Right lobe of liver (tissue), 4 donors: ENCODE measurements around the gene GABRG3.

Experiments used
- POLR2A ChIP-seq: fragments of 450-650 bp; IDR thresholded peaks from one replicate; pipeline ENCODE4 v1.6.1; 2017; ENCODE audit warnings: antibody characterized with exemption, mild to moderate bottlenecking
- TF ChIP-seq, protein P1 (sequence below), 4 donors: fragments of 200-600 bp in 3 of 4; fragments of 450-650 bp in 1 of 4; IDR thresholded peaks; one replicate each; pipeline versions ENCODE4 v1.5.1 to v1.8.0; 2016 to 2022; ENCODE audit warnings: antibody characterized with exemption in 4 of 4, mild to moderate bottlenecking in 2 of 4
- donor health status: DM: no; HTN: no; CAD: no.
- donor health status: DM: no; HTN: no; CAD: no.
- donor health status: DM: no; HTN: yes; CAD: no.

DNA sequence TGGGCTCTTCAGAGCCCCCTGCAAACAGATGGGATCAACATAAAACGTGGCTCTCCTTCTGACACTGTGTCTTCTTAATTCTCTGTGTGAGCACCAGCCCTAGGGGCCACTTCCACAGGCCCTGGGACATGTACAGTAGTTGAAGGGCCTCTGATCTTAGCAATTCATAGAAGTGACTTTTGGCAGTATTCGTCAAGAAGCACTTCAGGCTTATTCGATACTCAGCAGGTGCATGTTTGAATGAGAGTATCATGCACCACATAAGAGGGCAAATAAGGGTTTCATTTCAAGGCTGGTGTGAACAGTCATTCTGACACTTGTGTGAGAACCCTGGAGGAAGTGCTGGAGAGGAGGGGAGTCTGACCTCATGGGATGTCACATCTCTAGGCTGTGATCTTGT lies 113.9 kb downstream of the GABRG3 start:
- TF ChIP-seq, protein P1, sequence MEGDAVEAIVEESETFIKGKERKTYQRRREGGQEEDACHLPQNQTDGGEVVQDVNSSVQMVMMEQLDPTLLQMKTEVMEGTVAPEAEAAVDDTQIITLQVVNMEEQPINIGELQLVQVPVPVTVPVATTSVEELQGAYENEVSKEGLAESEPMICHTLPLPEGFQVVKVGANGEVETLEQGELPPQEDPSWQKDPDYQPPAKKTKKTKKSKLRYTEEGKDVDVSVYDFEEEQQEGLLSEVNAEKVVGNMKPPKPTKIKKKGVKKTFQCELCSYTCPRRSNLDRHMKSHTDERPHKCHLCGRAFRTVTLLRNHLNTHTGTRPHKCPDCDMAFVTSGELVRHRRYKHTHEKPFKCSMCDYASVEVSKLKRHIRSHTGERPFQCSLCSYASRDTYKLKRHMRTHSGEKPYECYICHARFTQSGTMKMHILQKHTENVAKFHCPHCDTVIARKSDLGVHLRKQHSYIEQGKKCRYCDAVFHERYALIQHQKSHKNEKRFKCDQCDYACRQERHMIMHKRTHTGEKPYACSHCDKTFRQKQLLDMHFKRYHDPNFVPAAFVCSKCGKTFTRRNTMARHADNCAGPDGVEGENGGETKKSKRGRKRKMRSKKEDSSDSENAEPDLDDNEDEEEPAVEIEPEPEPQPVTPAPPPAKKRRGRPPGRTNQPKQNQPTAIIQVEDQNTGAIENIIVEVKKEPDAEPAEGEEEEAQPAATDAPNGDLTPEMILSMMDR (IDR thresholded peaks at IDR 0.05), result no peak
- TF ChIP-seq POLR2A, result no peak
